Measurements from ENCODE around the gene ACVR2B. TPM values are rescaled to one million over a fixed set of nuclear protein-coding genes. Genes with fewer than 3 reads are reported as not detected.
A peak's percentile ranks its signal among the peaks of the same experiment; 100 is the strongest.

The ACVR2B gene
- total and polyA plus RNA-seq, 2 of the 13 experiments (the other 11 are each of a cell fraction or from before 2014, with no cell fraction given): 10.0 to 12.7 TPM

- no peak for TF ChIP-seq ZNF496 (CRISPR knock-in tag; IDR thresholded peaks at IDR 0.05; ENCODE audit: insufficient replicate concordance)
These were observed 78.8 kb downstream of the ACVR2B start (continued) for GRCh38 chr3:38532529-38532928.

GRCh38 chr3:38533285-38533976, 79.7 kb downstream of the ACVR2B start:
- Histone ChIP-seq H3K9me3 (ENCODE audit: low read length) (no peaks in the 10 kb centered on the region), H3K9ac (ENCODE audit: insufficient read depth, low read depth, low read length) (no peak overlapping the region), H3K4me1 (ENCODE audit: insufficient read depth, low read length) (no peaks in the 10 kb centered on the region), H2AFZ (ENCODE audit: low read length) (no peak overlapping the region), H3K27ac (ENCODE audit: extremely low read length, insufficient read depth, low read length) (no peak overlapping the region), H3K4me2 (ENCODE audit: low read depth, low read length) (no peak overlapping the region), H3K4me3 (replicated peaks in 1 of 3; ENCODE audit: insufficient read depth in 1 of 3, low read depth in 2 of 3, low read length in 3 of 3) (no peak overlapping the region), H3K79me2 (ENCODE audit: insufficient read depth, low read length) (no peaks in the 10 kb centered on the region), H4K20me1 (ENCODE audit: insufficient read depth, low read length) (no peaks in the 10 kb centered on the region), H3K27me3 (ENCODE audit: control insufficient read depth in 1 of 2, insufficient read depth in 2 of 2, low read length in 2 of 2) (no peaks in the 10 kb centered on the region), H3K36me3 (replicated peaks in 1 of 2; ENCODE audit: control insufficient read depth in 1 of 2, insufficient read depth in 2 of 2, low read length in 2 of 2) (no peaks in the 10 kb centered on the region)
- intact Hi-C loops (cut with micrococcal nuclease; ENCODE audit: unreplicated experiment) (no loop called here), in situ Hi-C loops (cut with HindIII; ENCODE audit: extremely low pct_ligation_motif_present, low pct_unique_long_range_greater_than_20kb) (loop anchor here (5.0 kb wide), 1 partner anchor 114 kb away; the partner anchor contains the start of gene SCN5A)
- FAIRE-seq: no peak
- TF ChIP-seq LCORL (IDR thresholded peaks at IDR 0.05): peak; percentile 83
- no peak for TF ChIP-seq LCORL (CRISPR knock-in tag; IDR thresholded peaks at IDR 0.05)
- no peak for TF ChIP-seq SKIL (CRISPR knock-in tag; IDR thresholded peaks at IDR 0.05; ENCODE audit: borderline replicate concordance)
- no TSS peak for BruUV-seq (replicated peaks)
- no peak for DNase-seq (ENCODE audit: low spot score)
- CTCF ChIA-PET (ENCODE audit: low intra/inter-chr PET ratio, low total read pairs): no interaction called here
- ATAC-seq: no peak; the same call in 1 of the 3 replicates
- 96% methylated on average over 9 of the region's 13 CpGs for WGBS (ENCODE audit: low lambda C conversion rate)
- POLR2A ChIA-PET: no interaction called here

Measured in HepG2 (cell line).